Sigmoid colon (tissue), 4 donors: Measurements from ENCODE around the gene CLTA.

ENCODE experiments used
- CTCF ChIP-seq, 4 experiments: fragments of 450-650 bp in 3 of 4; fragments of 200-600 bp in 1 of 4; IDR thresholded peaks; one replicate each; pipeline ENCODE4 v1.5.1; 2016 to 2019; ENCODE audit warnings: antibody characterized with exemption in 4 of 4, mild to moderate bottlenecking in 3 of 4, moderate library complexity in 2 of 4
- EP300 ChIP-seq, 4 donors: sonication (generic); formaldehyde crosslinking; IDR thresholded peaks; one replicate each; pipeline ENCODE4 v1.6.1; 2017; ENCODE audit warnings: antibody characterized with exemption in 4 of 4
- POLR2A ChIP-seq, 2 donors: fragments of 450-650 bp; IDR thresholded peaks; one replicate each; pipeline ENCODE4 v1.6.1; 2016; ENCODE audit warnings: antibody characterized with exemption in 2 of 2, mild to moderate bottlenecking in 2 of 2, moderate library complexity in 2 of 2

- TF ChIP-seq CTCF (IDR thresholded peaks at IDR 0.05) (no peak), EP300 (IDR thresholded peaks at IDR 0.05) (no peak), POLR2A (IDR thresholded peaks at IDR 0.05) (no peak)
Observed at GRCh38 chr9:36251428-36251827, 60.7 kb downstream of the CLTA start.
